ENCODE results near the gene CDAN1.
A peak's percentile ranks its signal among the peaks of the same experiment; 100 is the strongest.
"Not testable (repeated sequence)": the region's sequence is repeated elsewhere in the genome, so short reads cannot be mapped to it uniquely, and the experiment has no call there.

The CDAN1 gene

DNA sequence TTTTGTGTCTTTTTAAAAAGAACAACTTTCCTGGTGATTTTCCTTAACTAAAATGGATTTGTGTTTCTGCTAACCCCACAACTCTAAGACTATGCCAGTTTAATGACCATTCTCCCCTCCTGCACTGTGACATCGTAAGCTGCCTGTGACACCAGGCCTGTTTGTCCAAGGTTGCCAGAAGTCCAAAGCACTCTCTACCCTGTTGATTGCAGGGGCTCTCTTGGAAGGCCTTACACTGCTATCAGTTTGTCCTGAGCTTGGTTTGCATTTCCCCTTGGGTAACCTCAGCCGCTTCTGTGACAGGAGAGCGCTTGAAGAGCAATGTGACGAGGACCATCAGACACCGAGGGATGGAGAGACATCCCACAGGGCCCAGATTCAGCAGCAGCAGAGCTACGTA, 55.8 kb downstream of the CDAN1 start:
- no peak for DNase-seq (ENCODE audit: low spot score)
- Histone ChIP-seq H3K4ac (ENCODE audit: low read length) (no peak overlapping the region), H2AK5ac (ENCODE audit: low read depth, low read length) (no peak overlapping the region), H3K36me3 (replicated peaks in 1 of 2; ENCODE audit: control insufficient read depth in 2 of 2, insufficient read depth in 2 of 2, low read length in 2 of 2) (peaks cover 12 to 96% of the 10 kb centered on the region in 2 donors), H3K9ac (ENCODE audit: low read depth, low read length, poor library complexity) (no peak overlapping the region), H3K18ac (ENCODE audit: low read length) (no peak overlapping the region), H3K4me3 (ENCODE audit: low read length in 2 of 2) (peak overlapping the region in 1 of 2 donors; percentile 31), H2BK12ac (ENCODE audit: low read length) (no peak overlapping the region), H4K8ac (ENCODE audit: low read depth, low read length) (no peak overlapping the region), H3K23ac (ENCODE audit: low read depth, low read length, poor library complexity) (no peak overlapping the region), H3K4me2 (ENCODE audit: insufficient read depth, low read length, poor library complexity, severe bottlenecking) (no peak overlapping the region), H3K27me3 (ENCODE audit: control insufficient read depth in 3 of 3, insufficient read depth in 3 of 3, low read depth in 1 of 3, low read length in 3 of 3) (no peaks in the 10 kb centered on the region), H2BK5ac (ENCODE audit: low read length) (no peak overlapping the region), H2AFZ (ENCODE audit: low read length) (no peak overlapping the region), H3K14ac (ENCODE audit: low read length) (no peak overlapping the region), H2BK15ac (ENCODE audit: low read length) (no peak overlapping the region), H4K91ac (ENCODE audit: low read depth, low read length, poor library complexity) (no peak overlapping the region), H3K4me1 (ENCODE audit: control insufficient read depth in 2 of 2, insufficient read depth in 1 of 2, low read depth in 1 of 2, low read length in 2 of 2) (peaks cover 0 to 2% of the 10 kb centered on the region in 2 donors), H3K79me1 (ENCODE audit: low read depth, low read length) (no peaks in the 10 kb centered on the region), H2BK120ac (ENCODE audit: low read depth, low read length) (no peak overlapping the region), H3K27ac (replicated peaks; ENCODE audit: low read length) (no peak overlapping the region), H3K9me3 (replicated peaks in 1 of 2; ENCODE audit: control insufficient read depth in 2 of 2, insufficient read depth in 1 of 2, low read depth in 1 of 2, low read length in 2 of 2) (no peaks in the 10 kb centered on the region)
- no CpG with 5 or more reads among the region's 6 CpGs for WGBS, 2 donors (ENCODE audit: extremely low coverage in 2 of 2, insufficient read length in 2 of 2, insufficient replicate concordance in 1 of 2)

DNA sequence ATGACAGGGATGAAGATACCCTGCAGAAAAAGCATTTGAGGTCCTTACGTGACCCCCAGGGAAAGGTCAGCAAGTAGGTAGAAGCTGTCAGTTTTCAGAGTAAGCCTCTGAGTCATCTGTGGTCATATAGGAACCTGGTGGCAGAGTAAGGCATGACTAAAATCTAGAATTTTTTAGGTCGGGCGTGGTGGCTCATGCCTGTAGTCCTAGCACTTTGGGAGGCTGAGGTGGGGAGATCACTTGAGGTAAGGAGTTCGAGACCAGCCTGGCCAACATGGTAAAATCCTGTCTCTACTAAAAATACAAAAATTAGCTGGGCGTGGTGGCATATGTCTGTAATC, 56.8 kb downstream of the CDAN1 start:
- H3K9me3 ChIP-seq (replicated peaks in 1 of 2; ENCODE audit: control insufficient read depth in 2 of 2, insufficient read depth in 1 of 2, low read depth in 1 of 2, low read length in 2 of 2); H3K14ac ChIP-seq (ENCODE audit: low read length); H3K27ac ChIP-seq (replicated peaks; ENCODE audit: low read length); H3K27me3 ChIP-seq (ENCODE audit: control insufficient read depth in 3 of 3, insufficient read depth in 3 of 3, low read depth in 1 of 3, low read length in 3 of 3); H3K9ac ChIP-seq (ENCODE audit: low read depth, low read length, poor library complexity); H2AK5ac ChIP-seq (ENCODE audit: low read depth, low read length); H3K23ac ChIP-seq (ENCODE audit: low read depth, low read length, poor library complexity); H3K4ac ChIP-seq (ENCODE audit: low read length); H2AFZ ChIP-seq (ENCODE audit: low read length); H2BK15ac ChIP-seq (ENCODE audit: low read length); H4K91ac ChIP-seq (ENCODE audit: low read depth, low read length, poor library complexity); H2BK120ac ChIP-seq (ENCODE audit: low read depth, low read length); H4K8ac ChIP-seq (ENCODE audit: low read depth, low read length); H3K4me2 ChIP-seq (ENCODE audit: insufficient read depth, low read length, poor library complexity, severe bottlenecking); DNase-seq (ENCODE audit: low spot score); H2BK12ac ChIP-seq (ENCODE audit: low read length); H3K18ac ChIP-seq (ENCODE audit: low read length); H3K4me3 ChIP-seq (ENCODE audit: low read length in 2 of 2); H2BK5ac ChIP-seq (ENCODE audit: low read length); H3K79me1 ChIP-seq (ENCODE audit: low read depth, low read length); H3K4me1 ChIP-seq (ENCODE audit: control insufficient read depth in 2 of 2, insufficient read depth in 1 of 2, low read depth in 1 of 2, low read length in 2 of 2): not testable (repeated sequence)
- WGBS, 2 donors (ENCODE audit: extremely low coverage in 2 of 2, insufficient read length in 2 of 2, insufficient replicate concordance in 1 of 2) = no CpG with 5 or more reads among the region's 5 CpGs
- H3K36me3 ChIP-seq (replicated peaks in 1 of 2; ENCODE audit: control insufficient read depth in 2 of 2, insufficient read depth in 2 of 2, low read length in 2 of 2) = peaks cover 13 to 96% of the 10 kb centered on the region in 2 donors

DNA sequence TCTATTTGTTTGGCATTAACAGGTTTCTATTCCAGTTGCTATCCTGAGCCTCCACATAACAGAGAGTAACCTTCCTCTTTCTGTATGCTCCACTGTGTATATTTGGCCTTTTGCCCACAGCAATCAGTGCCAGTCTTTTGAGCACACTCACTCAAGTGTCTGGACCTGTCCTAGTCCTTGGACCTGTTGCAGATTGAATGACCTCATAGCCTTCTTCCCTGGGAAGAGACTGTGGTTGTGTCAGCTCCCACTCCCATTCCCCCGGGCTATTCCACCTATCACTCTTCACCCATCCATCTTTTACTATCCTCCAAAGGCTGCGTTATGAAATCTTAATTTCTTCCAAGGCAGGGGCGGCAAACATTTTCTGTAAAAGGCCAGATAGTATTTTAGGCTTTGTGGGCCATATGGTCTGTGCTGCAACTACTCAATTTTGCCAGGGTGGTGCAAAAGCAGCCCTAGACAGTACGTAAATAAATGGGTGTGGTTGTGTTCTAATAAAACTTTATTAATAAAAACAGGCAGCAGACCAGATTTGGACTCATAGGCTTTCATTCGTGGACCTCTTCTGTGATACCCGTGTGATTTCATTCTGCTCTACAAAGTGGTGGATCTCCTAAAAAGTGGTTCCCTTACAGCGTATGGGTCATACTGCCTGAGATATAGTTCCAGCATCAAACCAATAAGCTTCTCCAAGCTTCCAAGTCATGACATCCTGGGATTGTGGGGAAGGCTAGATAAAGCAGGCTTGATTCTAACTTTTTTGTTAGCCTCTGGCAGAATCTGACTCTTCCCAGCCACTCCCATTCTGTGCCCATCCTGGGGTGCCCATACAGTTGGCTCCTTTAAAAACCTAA, 57.4 kb downstream of the CDAN1 start:
- peaks cover 13 to 96% of the 10 kb centered on the region in 2 donors for H3K36me3 ChIP-seq (replicated peaks in 1 of 2; ENCODE audit: control insufficient read depth in 2 of 2, insufficient read depth in 2 of 2, low read length in 2 of 2)

DNA sequence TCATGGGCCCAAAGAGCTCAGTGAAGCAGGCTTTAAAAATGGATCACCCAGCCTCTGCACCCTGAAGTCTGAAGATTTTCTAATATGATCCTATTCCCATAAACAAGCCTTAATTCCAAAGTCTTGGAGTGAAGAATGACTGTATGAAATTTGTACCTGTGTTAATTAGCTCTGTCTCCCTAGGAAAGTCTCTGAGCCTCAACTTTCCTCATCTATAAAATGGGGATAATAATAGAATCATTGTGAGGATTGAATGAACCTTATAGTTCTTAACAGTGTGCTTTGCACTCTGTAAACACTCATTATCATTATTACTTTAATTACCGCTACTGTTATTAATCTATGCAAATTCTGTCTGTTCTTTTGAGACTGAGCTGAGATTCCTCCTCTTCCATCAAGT, 61.9 kb downstream of the CDAN1 start:
- H3K36me3 ChIP-seq (replicated peaks in 1 of 2; ENCODE audit: control insufficient read depth in 2 of 2, insufficient read depth in 2 of 2, low read length in 2 of 2) = peaks cover 8 to 92% of the 10 kb centered on the region in 2 donors
- no peak overlapping the region for H3K4ac ChIP-seq (ENCODE audit: low read length)
- H2BK12ac ChIP-seq (ENCODE audit: low read length) = no peak overlapping the region
- H3K27ac ChIP-seq (replicated peaks; ENCODE audit: low read length) = no peak overlapping the region
- WGBS, 2 donors (ENCODE audit: extremely low coverage in 2 of 2, insufficient read length in 2 of 2, insufficient replicate concordance in 1 of 2) = no CpG with 5 or more reads among the region's 1 CpG
- peaks cover 0 to 9% of the 10 kb centered on the region in 2 donors for H3K4me1 ChIP-seq (ENCODE audit: control insufficient read depth in 2 of 2, insufficient read depth in 1 of 2, low read depth in 1 of 2, low read length in 2 of 2)
- no peak overlapping the region for H2AFZ ChIP-seq (ENCODE audit: low read length)
- H3K4me3 ChIP-seq (ENCODE audit: low read length in 2 of 2) = no peak overlapping the region
- no peak overlapping the region for H2AK5ac ChIP-seq (ENCODE audit: low read depth, low read length)
- no peak overlapping the region for H2BK15ac ChIP-seq (ENCODE audit: low read length)
- no peak overlapping the region for H2BK120ac ChIP-seq (ENCODE audit: low read depth, low read length)
- H3K14ac ChIP-seq (ENCODE audit: low read length) = no peak overlapping the region
- H3K9ac ChIP-seq (ENCODE audit: low read depth, low read length, poor library complexity) = no peak overlapping the region
- H3K18ac ChIP-seq (ENCODE audit: low read length) = no peak overlapping the region
- H3K9me3 ChIP-seq (replicated peaks in 1 of 2; ENCODE audit: control insufficient read depth in 2 of 2, insufficient read depth in 1 of 2, low read depth in 1 of 2, low read length in 2 of 2) = no peaks in the 10 kb centered on the region
- H2BK5ac ChIP-seq (ENCODE audit: low read length) = no peak overlapping the region
- H3K27me3 ChIP-seq (ENCODE audit: control insufficient read depth in 3 of 3, insufficient read depth in 3 of 3, low read depth in 1 of 3, low read length in 3 of 3) = no peaks in the 10 kb centered on the region
- no peak overlapping the region for H4K8ac ChIP-seq (ENCODE audit: low read depth, low read length)
- DNase-seq (ENCODE audit: low spot score) = no peak
- no peak overlapping the region for H4K91ac ChIP-seq (ENCODE audit: low read depth, low read length, poor library complexity)
- no peaks in the 10 kb centered on the region for H3K79me1 ChIP-seq (ENCODE audit: low read depth, low read length)
- H3K4me2 ChIP-seq (ENCODE audit: insufficient read depth, low read length, poor library complexity, severe bottlenecking) = no peak overlapping the region
- no peak overlapping the region for H3K23ac ChIP-seq (ENCODE audit: low read depth, low read length, poor library complexity)

More for the DNA sequence above, 57.4 kb downstream of the CDAN1 start:
- Histone ChIP-seq H3K9me3 (replicated peaks in 1 of 2; ENCODE audit: control insufficient read depth in 2 of 2, insufficient read depth in 1 of 2, low read depth in 1 of 2, low read length in 2 of 2) (no peaks in the 10 kb centered on the region), H4K91ac (ENCODE audit: low read depth, low read length, poor library complexity) (no peak overlapping the region), H3K4me1 (ENCODE audit: control insufficient read depth in 2 of 2, insufficient read depth in 1 of 2, low read depth in 1 of 2, low read length in 2 of 2) (no peaks in the 10 kb centered on the region), H2BK15ac (ENCODE audit: low read length) (no peak overlapping the region), H3K23ac (ENCODE audit: low read depth, low read length, poor library complexity) (no peak overlapping the region), H2BK12ac (ENCODE audit: low read length) (no peak overlapping the region), H2BK120ac (ENCODE audit: low read depth, low read length) (no peak overlapping the region), H3K27me3 (ENCODE audit: control insufficient read depth in 3 of 3, insufficient read depth in 3 of 3, low read depth in 1 of 3, low read length in 3 of 3) (no peaks in the 10 kb centered on the region), H3K4me3 (ENCODE audit: low read length in 2 of 2) (no peak overlapping the region), H3K4me2 (ENCODE audit: insufficient read depth, low read length, poor library complexity, severe bottlenecking) (no peak overlapping the region), H3K9ac (ENCODE audit: low read depth, low read length, poor library complexity) (no peak overlapping the region), H2BK5ac (ENCODE audit: low read length) (no peak overlapping the region), H4K8ac (ENCODE audit: low read depth, low read length) (no peak overlapping the region), H3K18ac (ENCODE audit: low read length) (no peak overlapping the region), H3K14ac (ENCODE audit: low read length) (no peak overlapping the region), H3K79me1 (ENCODE audit: low read depth, low read length) (no peaks in the 10 kb centered on the region), H2AFZ (ENCODE audit: low read length) (no peak overlapping the region), H3K27ac (replicated peaks; ENCODE audit: low read length) (no peak overlapping the region), H3K4ac (ENCODE audit: low read length) (no peak overlapping the region), H2AK5ac (ENCODE audit: low read depth, low read length) (no peak overlapping the region)
- no CpG with 5 or more reads among the region's 7 CpGs for WGBS, 2 donors (ENCODE audit: extremely low coverage in 2 of 2, insufficient read length in 2 of 2, insufficient replicate concordance in 1 of 2)
- DNase-seq (ENCODE audit: low spot score) = no peak
